ENCODE results near the gene TOP3B.
A peak's percentile ranks its signal among the peaks of the same experiment; 100 is the strongest.

TOP3B gene

DNA sequence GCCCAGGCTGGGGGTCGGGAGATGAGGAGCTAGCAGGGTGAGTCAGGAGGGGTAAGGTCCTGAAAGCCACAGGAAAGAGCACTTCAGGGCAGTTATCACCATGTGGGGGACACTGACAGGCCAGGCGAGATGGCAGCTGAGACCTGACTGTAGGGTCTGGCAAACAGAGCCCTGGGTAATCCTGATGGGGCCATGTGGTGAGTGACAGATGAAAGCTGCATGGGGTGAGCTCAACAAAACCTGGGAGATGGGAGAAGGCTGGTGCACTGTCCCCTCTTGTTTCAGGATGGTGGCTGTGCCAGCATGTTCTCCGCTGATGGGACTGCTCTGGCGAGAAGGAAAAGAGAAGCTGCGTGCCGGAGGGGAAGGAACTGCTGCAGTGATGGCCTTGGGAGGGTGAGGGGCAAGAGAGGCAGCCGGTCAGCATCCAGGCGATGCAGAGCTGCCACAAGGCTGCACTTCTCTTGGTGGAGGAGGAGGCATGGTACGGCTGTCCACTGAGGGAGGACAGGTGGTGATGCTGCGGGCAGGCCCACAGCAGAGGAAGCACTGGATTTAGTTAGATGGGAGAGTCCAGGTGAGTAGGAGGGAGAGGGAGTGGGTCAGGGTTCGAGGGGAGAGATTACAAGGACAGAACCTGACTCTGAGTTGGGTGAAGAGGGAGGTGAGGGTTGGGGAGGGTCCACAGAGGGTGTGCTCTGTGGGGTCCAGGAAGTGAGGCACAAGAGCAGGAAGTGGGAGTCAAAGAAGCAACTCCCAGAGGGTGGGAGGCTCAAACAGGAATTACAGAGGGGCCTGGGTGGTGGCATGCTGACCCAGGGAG, 3.8 kb downstream of the TOP3B start:
- DNase-seq (ENCODE audit: low read depth) = no peak

DNA sequence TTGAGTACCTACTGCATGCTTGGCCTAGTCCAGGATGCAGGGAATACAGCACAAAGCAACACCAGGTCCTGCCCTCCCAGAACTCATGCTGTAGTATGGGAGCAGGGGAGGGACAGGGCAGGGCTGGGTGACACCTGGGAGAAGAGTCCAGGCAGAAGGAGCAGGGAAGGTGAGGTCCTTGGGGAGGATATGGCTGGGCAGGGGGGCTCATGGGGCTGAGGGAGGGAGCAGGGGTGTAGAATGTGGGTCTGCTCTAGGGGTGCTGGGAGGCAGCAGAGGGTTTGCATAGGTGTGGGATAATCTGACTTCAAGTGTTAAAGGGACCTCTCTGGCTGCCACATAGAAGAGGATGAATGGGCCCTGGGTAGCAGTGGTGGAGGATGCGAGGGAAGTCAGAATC, 4.8 kb downstream of the TOP3B start:
- no peak for DNase-seq (ENCODE audit: low read depth)

GRCh38 chr22:21975854-21976345, 6.7 kb downstream of the TOP3B start:
- no peak for DNase-seq (ENCODE audit: low read depth)

DNA sequence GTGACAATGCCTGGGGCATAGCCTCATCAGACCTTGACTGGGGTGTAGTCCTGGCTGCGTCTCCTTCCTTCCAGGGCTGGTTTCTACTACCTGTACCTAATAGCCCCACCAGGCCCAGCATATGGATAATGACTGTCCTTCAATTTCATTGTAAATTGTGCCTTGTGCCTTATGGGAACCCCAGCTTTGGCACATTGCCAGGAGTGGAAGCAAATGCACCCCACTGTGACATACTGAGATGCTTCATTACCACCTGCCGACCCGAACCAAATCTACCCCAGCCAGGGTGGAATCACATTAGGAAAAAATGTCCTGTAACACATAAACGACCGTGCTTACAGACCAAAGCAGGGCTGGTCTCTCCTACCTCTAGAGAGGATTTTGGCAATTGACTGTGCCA, 7.3 kb downstream of the TOP3B start:
- DNase-seq (ENCODE audit: low read depth) = no peak

- no peak for DNase-seq (ENCODE audit: low read depth)
Observed at GRCh38 chr22:21974058-21974649, 8.4 kb downstream of the TOP3B start.

GRCh38 chr22:21972806-21973205, 9.8 kb downstream of the TOP3B start:
- no peak for DNase-seq (ENCODE audit: low read depth)

DNA sequence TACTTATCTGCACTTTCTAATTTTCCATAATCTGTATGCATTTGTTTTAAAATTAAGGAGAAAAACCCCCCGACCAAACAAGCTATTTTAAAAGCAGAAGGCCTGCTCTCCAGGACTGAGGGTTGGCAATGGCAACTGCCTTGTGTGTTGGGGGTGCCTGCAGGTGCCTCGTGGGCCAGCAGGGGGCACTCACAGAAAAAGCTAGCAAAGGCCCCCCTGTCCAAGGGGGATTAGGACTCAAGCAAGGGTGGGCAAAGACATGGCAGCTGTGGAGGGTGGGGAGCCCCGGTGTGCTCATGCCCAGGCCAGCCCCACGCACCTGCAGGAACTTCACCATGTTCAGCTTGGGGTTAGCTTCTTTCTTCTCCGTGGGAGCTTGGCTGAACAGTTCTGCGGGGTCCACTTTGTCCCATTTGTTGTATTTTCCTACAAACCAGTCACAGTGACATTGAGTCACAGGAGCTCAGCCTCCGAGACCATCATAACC, 10.3 kb downstream of the TOP3B start:
- DNase-seq (ENCODE audit: low read depth) = peak; percentile 56

- DNase-seq (ENCODE audit: low read depth) = no peak
Observed at GRCh38 chr22:21971858-21972275, 10.7 kb downstream of the TOP3B start.

- no peak for DNase-seq (ENCODE audit: low read depth)
Observed at GRCh38 chr22:21970800-21971617, 11.6 kb downstream of the TOP3B start.

GRCh38 chr22:21970037-21970799, 12.4 kb downstream of the TOP3B start:
- DNase-seq (ENCODE audit: low read depth) = no peak

DNA sequence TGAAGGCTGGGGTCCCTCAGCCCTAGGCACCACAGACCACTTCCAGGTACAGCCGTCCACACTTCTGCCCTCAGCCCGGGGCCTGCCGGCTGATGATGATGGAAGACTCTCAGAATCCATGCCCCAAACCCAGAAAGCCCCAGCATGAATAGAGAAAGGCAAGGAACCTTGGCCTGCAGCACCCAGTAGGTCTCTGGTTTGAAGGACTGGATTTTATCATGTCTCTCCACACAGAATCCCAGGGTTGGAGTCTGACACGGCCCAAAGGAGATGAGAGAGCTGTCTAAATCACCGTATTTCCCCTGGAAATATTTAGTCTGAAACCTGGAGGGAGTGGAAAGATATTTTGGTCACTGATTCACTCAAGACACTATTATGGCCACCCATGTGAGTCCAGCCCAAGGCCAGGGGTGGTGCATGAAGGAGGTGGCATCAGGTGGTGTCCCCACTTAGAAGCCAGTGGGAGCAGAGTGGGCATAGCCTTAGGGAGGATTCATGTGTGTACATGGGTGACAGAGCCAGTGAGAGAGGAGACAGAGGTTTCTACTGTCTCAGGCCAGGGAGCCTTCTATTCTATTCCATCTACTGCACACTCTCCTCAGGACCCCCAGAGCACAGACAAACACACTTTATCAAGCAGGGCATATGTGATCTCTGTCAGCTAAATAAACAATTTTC, 14.0 kb downstream of the TOP3B start:
- DNase-seq (ENCODE audit: low read depth) = no peak

GRCh38 chr22:21967693-21968271, 14.8 kb downstream of the TOP3B start:
- DNase-seq (ENCODE audit: low read depth) = no peak

DNA sequence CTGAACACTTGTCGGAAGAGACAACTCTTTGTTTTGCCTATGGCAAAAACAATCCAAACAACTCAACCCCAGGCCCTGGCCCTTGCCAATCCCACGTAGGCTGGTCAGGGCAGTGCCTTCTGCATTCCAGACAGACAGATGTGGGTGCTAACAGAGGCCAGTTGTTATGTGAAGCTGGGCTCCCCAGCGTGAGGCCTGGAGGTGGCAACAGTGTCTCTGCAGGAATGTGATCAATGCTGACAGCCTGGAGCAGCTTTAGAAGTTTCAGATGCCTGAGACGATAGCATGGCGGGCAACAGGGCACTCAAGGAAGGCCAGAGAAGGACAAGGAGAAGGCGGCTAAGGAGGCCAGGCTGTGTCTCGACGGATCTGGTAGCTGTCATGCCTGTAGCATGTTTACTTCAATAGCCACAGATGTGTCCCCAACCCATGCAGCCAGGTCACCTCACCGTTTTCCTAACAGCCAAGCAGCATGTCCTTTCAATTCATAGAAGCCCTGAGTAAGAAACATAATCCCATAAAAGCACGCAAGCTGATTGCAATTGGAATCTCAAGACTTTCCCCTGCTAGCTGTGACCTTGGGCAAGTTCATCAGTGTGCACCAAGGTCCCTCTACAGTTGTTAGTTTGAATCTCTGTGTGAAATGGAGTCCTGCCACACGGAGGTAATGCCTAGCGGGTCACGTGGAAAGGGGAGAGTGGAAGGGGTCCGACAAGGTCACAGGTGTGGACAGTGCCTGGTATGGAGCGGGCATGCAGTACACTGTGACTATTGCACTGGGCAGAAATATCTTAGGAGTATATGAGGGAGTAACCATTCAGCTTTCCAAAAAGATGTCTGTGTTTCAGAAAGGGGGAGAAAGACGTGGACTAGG, 15.7 kb downstream of the TOP3B start:
- DNase-seq (ENCODE audit: low read depth) = no peak

DNA sequence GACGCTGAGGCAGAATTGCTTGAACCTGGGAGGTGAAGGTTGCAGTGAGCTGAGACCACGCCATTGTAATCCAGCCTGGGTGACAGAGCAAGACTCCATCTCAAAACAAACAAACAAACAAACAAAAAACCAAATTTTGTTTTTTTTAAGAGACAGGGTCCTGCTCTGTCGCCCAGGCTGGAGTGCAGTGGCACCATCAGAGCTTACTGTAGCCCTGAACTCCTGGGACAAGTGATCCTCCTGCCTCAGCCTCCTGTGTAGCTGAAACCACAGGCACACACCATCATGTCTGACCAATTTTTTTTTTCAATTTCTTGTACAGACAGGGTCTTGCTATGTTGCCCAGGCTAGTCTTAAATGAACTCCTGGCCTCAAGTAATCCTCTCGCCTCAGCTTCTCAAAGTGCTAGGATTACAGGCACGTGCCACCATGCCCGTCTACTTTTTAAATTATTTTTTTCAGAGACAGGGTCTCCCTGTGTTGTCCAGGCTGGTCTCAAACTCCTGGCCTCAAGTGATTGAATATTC, 16.8 kb downstream of the TOP3B start:
- no peak for DNase-seq (ENCODE audit: low read depth)

DNA sequence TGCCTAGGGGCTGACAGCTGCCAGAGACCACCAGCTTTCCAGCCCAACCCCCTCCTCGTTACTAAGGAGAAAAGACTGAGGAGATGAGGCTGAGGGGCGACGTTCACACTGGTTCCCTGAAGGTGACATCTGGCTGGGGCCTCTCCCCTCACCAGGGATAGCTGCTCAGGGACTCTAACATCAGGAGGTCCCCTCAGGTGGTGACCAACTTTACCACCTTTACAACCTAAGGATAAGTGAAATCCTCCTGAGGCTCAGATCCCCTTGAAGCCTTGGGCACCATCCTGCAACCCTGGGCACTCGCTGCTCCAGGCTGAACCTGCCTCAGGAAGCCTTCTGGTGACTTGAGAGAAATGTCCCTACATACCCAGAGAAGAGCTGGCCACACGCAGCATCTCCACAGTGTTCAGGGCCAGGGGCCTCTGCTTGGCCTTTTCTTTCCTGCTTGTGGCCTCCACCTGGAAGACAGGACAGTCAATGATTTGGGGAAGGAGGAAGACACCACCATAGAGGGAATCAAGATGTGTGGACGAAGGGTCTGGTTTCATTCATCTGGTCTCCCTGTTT, 17.6 kb downstream of the TOP3B start:
- no peak for DNase-seq (ENCODE audit: low read depth)

- no peak for DNase-seq (ENCODE audit: low read depth)
Observed at GRCh38 chr22:21964234-21964633, 18.4 kb downstream of the TOP3B start.

DNA sequence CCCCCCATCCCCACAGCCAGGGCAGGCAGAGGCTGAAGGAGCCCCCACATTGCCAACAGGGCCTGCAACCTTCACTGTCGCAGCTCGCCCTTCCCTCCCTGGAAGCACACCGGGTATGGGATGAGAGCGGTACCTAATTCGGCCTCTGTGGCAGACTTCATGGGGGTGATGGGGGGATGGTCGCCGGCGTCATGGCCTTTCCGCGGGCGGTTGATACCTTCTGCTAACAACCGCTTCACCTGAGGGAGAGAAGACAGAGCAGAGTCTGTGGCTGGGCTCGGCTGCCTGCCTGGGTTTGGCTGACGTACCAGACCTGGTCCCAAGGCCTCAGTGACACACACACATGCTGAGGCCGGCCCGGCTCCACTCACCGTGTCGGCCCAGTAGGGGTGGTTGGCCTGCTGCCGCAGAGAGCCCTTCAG, 18.8 kb downstream of the TOP3B start:
- no peak for DNase-seq (ENCODE audit: low read depth)

GRCh38 chr22:21963286-21963685, 19.3 kb downstream of the TOP3B start:
- no peak for DNase-seq (ENCODE audit: low read depth)

GRCh38 chr22:21962655-21962949, 20.0 kb downstream of the TOP3B start:
- DNase-seq (ENCODE audit: low read depth) = no peak
